HL-60/S4 treated with retinoic acid at 250 ng/mL for 4 days and 3 days (cell line): ENCODE data around the gene FLOT2.
"Not testable (repeated sequence)": the region's sequence is repeated elsewhere in the genome, so short reads cannot be mapped to it uniquely, and the experiment has no call there.

Experiments
- in situ Hi-C: fragments of 300-500 bp; cut with MboI; formaldehyde crosslinking; loops from 2 replicates; pipeline ENCODE4 v1.7.0; 2022; ENCODE audit warnings: low sequenced_read_pairs

FLOT2 gene

GRCh38 chr17:28877150-28877711 lies 20.3 kb downstream of the FLOT2 start:
- in situ Hi-C loops = not testable (repeated sequence)

- in situ Hi-C loops = no loop called here
Measured at GRCh38 chr17:28875848-28876550, 21.5 kb downstream of the FLOT2 start.

GRCh38 chr17:28874750-28875149 lies 22.8 kb downstream of the FLOT2 start:
- in situ Hi-C loops = no loop called here

DNA sequence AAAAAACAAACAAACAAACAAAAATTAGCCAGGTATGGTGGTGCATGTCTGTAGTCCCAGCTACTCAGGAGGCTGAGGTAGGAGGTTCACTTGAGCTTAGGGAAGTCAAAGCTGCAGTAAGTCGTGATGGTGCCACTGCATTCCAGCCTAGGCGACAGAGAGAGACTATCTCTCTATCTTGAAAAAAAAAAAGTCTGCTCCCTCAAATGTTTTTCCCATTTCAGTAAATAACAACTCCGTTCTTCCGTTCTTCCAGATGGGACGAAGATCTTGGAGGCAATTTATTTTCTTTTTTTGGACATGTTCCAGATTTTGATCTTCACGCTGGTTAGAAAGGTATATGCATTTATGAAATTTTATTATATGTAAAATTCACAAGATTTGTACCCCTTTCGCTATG lies 23.7 kb downstream of the FLOT2 start:
- in situ Hi-C loops = no loop called here

DNA sequence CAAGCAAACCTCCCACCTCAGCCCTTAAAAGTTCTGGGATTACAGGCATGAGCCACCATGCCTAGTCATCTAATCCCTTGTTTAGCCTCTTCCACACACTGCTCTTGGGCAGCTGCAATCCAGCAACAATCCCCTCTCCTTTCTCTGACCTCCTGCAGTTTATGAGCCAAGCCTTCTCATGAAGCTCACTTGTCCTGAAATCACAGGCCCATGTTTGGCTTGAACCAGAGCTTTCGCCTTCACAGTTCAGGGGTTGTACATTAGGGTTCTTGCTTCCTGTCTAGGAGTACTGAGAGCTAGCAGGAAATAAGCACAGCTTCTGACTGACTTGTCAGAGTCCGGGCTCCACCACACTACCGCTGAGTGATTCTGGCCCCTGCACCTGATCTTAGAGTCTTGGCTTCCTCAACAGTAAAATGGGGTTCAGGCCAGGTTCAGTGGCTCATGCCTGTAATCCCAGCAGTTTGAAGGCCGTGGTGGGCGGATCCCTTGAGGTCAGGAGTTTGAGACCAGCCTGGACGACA lies 26.4 kb downstream of the FLOT2 start:
- in situ Hi-C loops = no loop called here

GRCh38 chr17:28867276-28867675 lies 30.3 kb downstream of the FLOT2 start:
- in situ Hi-C loops = no loop called here

DNA sequence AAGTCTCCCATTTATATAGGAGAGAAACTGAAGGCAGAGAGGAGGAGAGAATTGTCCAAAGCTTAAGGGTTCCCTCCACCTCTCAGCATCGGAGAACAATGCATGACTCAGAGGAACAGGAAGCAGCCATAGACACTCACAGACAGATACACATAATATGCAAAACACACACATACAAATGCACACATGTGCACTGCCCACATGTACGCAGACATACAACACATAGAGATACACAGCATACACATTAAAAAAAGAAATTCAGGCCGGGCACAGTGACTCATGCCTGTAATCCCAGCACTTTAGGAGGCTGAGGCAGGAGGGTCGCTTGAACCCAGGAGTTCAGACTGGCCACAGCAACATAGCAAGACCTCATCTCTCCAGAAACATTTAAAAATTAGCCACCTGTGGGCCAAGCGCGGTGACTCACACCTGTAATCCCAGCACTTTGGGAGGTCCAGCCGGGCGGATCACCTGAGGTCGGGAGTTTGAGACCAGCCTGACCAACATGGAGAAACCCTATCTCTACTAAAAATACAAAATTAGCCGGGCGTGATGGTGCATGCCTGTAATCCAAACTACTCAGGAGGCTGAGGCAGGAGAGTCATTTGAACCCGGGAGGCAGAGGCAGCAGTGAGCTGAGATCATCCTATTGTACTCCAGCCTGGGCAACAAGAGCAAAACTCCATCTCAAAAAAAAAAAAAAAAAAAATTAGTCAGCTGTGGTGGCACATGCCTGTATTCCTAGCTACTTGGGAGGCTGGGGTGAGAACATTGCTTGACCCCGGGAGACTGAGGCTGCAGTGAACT lies 31.4 kb downstream of the FLOT2 start:
- in situ Hi-C loops = no loop called here

DNA sequence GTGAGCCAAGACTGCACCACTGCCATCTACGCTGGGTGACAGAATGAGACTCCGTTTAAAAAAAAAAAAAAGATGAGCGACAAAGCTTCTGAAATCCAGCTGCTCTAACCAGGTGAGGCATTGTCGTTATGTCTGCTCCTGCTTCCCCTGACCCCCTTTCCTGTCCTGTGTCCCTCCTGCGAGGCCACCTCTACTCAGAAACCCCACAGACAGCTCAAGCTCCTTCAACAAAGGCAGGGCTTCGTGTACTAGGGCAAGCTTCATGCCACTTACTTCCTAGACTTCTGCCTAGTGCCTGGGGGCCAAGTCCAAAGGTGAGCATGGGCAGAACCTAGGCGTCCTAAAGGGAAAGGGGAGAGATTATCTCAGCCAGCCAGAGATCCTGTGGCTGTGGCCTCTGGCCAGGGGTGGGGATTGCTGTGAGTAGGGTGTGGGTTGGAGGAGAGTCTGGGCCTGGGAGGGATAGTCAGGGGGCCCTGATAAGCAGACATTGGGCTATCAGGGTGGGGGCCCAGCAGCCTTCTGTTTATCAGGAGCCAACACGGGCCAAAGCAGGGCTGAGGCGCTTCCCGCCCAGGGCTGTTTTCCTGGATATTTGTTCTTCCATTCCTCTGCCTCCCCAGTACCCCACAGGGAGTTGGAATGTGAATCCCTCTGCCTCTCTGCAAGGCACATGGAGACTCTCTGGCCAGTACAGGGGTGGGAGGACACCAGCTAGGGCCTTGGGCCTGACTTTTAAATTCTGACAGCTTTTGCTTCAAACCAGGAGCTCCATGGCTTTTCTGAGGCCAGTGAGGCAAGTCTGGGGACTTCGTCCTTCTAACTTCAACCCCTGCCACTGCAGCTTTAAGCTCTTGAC lies 32.3 kb downstream of the FLOT2 start:
- in situ Hi-C loops = no loop called here

GRCh38 chr17:28863953-28864352 lies 33.6 kb downstream of the FLOT2 start:
- in situ Hi-C loops = no loop called here

DNA sequence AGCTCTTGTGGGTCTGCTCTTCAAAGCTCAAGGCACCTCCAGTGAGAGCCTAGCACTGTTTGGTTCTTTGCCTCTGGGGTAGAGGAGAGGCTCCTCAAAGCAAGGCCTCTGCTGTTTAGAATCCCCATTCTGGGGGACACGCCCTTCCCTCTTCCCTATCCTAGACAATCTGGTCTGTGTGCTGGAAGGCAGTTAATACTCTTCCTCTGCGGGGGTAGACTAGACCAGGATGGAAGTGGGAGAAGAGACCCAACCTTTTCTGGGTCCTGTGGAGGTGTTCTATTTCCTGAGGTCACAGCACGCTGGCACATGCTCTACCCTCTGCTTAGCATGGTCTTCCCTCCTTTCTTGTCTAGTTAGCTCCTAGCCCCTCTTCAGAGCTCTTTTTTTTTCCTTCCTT lies 35.0 kb downstream of the FLOT2 start:
- in situ Hi-C loops = no loop called here

DNA sequence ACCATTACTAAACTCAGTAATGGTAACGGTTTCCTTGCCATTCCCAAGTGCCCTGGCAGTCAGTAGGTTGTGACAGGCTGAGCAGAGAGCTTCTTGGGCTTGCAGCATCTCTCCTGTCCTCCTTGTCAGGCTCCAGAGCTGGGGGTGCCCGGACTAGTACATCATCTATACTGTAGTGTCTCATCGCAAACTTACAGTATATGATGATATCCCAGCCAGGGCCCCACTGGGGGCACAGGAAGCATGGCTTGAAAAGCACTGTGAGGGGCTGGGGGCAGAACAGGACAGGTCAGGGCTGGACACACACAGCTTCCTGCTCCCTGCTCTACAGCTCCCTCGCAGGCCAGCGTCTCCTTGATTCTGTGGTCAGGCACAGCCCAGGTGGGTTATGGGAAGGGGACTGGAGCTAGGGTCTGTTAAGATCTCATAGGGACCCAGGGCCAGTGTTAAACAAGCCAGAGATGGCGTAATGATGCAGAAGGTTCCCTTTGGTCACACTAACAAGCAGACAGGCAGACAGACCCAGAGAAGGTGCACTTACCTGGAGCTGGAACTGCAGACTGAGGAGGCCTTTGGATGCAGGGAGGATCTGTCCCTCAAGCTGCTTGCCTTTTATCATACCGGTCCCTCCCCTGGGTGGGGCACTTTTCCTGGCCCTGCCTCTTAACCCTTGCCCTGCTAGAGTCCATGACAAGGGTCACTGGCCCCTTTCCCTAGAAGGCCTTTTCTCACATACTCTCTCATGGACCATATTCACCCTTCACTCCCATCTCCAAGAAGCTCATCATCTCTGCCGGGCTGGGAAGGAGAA lies 35.9 kb downstream of the FLOT2 start:
- in situ Hi-C loops = no loop called here

DNA sequence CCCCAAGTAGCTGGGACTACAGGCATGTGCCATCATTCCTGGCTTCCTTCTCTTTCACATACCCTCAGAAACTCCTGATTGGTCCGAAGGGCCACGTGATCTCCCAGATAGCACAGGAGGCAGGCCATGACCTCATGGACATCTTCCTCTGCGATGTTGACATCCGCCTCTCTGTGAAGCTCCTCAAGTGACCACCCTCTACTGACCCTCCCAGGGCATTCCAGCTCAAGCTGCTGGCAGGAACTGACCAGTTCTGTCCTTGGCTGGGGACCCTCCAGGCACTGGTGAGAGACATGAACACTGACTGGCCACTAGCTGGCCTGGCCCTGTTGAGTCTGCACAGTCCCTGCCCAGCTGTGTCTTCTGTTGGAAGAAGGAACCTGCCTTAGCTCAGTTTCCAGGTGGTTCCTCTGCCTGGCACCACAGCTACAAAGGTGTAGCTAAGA lies 37.1 kb downstream of the FLOT2 start:
- in situ Hi-C loops = no loop called here

GRCh38 chr17:28858801-28859355 lies 38.7 kb downstream of the FLOT2 start:
- in situ Hi-C loops = no loop called here

- in situ Hi-C loops = no loop called here
Measured at GRCh38 chr17:28857905-28858800, 39.4 kb downstream of the FLOT2 start.

DNA sequence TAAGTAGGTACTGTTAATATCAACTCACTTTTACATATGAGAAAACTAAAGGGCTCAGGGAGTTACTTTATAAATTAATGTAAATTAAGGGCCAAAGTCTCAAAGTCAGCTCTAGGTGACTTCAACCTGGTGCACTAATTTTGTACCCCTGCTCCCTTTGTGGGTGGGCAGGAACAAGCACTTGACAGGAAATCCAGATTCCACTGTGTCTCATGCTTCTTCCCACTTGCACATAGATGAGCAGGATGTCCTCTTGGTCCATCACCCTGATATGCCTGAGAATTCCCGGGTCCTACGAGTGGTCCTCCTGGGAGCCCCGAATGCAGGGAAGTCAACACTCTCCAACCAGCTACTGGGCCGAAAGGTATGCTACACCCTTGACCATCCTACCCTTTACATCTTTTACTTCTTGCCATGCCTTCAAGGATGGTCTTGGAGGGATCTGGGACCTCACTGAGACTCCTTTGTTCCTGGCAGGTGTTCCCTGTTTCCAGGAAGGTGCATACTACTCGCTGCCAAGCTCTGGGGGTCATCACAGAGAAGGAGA lies 41.4 kb downstream of the FLOT2 start:
- in situ Hi-C loops = no loop called here

- in situ Hi-C loops = no loop called here
Measured at GRCh38 chr17:28855336-28855679, 42.2 kb downstream of the FLOT2 start.

DNA sequence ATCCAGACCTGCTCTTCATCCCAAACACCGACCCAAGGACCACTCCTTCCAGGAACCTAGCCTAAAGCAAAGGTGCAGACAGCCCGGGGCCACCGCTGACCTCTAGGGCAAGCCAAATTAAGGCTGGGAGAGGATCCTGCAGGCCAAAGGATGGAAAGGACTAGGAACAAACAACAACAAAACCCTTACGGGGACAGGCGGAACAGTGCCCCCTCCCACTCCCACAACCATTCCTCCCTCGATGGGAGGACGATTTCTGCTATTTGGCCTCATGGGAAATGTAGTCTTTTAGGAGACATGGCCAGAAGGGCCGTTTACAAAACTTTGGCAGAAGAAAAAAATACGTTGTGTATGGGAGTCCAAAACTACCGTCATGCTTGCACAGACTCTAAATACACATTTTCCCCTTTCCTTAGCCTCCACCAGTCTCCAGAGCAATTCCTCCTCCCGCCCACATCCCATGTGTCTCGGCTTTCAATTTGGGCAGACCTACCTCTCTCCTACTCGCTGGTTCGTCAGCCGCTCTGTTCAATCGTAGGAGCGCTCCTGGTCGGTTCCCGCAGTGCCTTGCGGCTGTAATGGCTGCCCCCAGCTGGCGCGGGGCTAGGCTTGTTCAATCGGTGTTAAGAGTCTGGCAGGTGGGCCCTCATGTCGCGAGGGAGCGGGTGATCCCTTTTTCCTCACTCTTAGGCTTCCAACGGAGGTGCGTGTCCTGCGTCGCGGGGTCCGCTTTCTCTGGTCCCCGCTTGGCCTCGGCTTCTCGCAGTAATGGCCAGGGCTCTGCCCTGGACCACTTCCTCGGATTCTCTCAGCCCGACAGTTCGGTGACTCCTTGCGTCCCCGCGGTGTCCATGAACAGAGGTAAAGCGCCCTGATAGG lies 42.8 kb downstream of the FLOT2 start, which contains the start of gene ERAL1:
Gene ERAL1, plus strand, starts transcription at position 560 of the 879 bp plus-strand sequence. Its CDS starts 19 bp downstream, at position 579.
- in situ Hi-C loops = no loop called here
